GM21786 (cell line): ENCODE measurements around the gene CACNA1I.

Experiments used
- ATAC-seq: cut with Tn5 transposase; IDR thresholded peaks from one replicate; pipeline ENCODE4 v1.9.1; 2021; ENCODE audit not compliant: unreplicated experiment

The CACNA1I gene

DNA sequence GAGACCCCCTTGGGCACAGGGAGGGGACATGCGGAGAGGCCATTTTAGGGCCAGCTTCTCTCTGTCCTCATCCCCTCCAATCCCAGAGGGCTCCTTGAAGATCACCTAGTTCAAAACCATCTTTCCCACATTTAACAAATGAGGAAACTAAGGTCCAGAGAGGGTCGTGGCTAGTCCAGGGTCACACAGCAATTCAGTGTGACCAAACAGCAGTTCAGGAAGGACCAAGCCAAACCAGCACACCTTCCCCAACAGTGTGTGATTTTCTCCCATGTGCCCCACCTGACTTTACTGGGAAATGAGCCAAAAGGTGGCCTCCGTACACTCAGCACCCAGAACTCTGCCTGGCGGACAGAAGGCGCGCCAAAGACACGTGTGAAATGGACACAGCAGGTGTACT lies 51.3 kb downstream of the CACNA1I start:
- no peak for ATAC-seq

DNA sequence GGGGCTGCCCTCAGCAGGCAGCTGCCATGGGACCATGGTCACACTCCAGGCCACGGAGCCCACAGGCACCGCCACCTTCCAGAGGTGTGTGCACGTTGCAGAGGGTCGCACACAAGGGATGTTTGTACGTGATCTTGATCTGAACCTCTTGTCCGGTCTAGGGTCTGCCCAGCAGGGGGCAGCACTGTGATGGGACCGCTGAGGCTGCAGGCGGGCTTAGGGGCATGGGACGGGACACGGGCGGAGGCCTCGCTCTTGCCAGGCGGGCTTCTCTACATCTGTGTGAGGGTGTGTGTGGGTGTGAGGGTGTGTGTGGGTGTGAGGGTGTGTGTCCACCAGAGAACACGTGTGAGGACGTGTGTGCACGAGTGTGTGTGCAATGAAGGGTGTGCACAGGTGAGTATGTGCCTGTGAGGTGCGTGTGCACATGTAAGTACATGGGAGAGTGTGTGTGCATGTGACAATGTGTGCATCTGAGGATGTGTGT lies 52.4 kb downstream of the CACNA1I start:
- ATAC-seq = no peak

DNA sequence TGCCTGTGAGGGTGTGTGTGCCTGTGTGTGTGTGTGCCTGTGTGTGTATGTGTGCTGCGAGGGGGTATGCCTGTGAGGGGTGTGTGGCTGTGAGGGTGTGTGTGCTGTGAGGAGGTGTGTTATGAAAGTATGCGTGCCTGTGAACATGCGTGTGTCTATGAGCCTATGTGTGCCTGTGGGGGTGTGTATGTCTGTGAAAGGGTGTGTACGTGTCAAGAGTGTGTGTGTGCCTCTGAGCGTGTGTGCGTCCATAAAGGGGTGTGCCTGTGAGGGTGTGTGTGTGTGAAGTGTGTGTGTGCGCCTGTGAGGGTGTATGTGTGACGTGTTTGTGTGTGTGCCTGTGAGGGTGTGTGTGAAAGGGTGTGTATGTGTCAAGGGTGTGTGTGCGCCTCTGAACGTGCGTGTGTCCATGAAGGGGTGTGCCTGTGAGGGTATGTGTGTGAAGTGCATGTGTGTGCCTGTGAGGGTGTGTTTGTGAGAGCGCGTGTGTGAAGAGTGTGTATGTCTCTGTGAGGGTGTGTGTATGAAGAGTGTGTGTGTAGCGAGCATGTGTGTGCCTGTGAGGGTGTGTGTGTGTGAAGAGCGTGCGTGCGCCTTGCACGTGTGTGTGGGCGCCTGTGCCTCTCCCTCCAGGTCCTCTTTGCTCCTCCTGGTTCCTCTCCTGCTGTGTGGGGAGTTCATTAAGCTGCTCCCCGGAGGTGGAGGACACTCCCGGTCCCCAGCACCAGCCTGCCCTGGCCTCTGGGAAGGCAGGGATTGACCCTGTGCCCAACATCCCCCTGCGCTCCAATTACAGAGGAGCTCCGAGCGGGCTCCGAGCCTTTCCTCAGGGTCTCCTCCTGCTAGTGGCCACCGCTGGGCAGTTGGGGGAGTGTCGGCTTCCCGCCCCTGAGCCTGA lies 53.3 kb downstream of the CACNA1I start:
- ATAC-seq = no peak

- no peak for ATAC-seq
These were observed 53.9 kb downstream of the CACNA1I start for GRCh38 chr22:39624501-39624821.

GRCh38 chr22:39625569-39626537 lies 55.3 kb downstream of the CACNA1I start:
- ATAC-seq = no peak

- ATAC-seq = no peak
These were observed 56.7 kb downstream of the CACNA1I start for GRCh38 chr22:39627208-39627607.

DNA sequence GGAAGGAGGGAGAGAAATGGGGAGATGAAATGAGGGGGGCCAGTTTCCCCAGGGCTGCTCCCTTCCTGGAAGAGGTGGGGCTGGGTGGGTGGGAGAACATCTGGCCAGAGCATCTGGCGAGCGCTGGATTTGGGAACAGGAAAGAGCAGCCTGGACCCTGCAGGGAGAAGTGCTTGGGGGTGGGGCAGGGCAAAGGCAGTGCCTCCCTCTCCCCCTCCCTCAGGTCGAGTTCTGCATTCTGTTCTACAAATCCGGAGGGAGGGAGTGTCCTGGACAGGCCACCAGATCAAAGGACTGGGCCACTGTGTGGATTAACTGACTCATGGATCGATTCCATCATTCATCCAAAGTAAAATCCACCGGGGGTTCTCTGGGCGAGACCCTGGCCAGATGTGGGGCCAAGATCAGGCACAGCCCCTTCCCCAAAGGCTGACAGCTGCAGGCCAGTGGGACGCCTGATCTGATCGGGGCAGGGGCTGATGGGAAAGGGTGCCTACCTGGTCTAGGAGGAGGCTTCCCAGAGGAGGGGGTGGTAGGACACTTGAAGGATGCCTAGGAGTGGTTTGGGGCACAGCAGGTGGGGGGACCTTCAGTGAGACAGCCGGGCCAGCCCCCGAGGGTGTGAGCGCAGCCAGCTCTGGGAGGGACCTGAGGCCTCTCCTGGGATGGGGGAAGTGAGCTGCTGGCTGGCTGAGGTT lies 57.5 kb downstream of the CACNA1I start:
- no peak for ATAC-seq

GRCh38 chr22:39628563-39629080 lies 58.1 kb downstream of the CACNA1I start:
- no peak for ATAC-seq

GRCh38 chr22:39629851-39630250 lies 59.3 kb downstream of the CACNA1I start:
- no peak for ATAC-seq

DNA sequence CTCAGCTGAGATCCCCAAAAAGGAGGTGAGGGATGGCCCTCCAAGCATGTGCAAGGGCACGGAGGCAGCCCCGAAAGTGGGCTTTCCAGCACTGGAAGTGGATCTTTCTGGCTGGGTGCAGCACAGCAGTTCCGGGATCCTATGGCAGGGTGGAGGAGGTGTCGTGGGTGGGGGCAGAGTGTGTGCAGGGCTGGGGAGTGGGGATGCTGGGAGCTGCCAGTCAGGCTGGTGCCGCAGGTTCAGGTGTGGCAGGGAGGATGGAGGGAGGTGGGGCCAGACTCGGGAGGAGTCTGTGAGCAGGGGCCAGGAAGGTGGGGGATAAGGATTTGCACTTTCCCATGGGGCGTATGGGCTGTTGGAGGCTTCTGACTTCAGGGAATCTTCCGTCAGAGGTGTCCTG lies 60.2 kb downstream of the CACNA1I start:
- ATAC-seq = no peak

- ATAC-seq = no peak
These were observed 61.1 kb downstream of the CACNA1I start for GRCh38 chr22:39631381-39632286.

DNA sequence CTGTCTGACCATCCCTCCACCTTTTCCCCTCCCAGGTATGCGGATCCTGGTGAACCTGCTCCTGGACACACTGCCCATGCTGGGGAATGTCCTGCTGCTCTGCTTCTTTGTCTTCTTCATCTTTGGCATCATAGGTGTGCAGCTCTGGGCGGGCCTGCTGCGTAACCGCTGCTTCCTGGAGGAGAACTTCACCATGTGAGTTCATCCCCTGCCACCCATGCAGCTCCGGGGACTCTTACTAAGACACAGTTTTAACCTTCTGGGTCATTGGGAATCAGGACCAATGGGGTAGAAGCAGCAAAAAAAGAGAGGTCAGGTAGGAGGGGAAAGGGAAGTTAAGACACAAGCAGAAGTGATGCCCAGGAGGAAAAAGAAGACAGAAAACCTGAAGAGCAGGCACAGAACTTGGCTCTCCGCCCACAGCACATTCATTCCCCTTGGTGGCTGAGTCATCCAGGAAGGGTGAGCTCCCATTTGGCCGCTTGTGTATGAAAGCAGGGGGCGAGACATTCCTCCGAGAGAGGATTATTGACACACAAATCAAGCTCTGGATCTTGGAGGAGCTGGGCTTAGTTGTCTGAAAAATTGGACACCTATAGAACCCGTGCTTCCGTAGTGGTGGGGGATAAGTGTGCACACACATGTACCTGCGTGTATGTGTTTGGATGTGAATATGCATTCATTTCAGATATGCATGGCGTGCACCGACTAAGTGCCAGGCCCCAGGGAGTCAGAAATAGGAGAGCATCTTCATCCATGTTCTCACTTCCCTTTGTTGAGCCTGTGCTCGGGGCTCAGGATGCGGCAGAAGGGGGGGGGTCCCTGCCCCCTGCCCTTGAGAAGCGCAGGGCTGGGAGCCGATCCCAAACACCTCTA lies 64.2 kb downstream of the CACNA1I start:
- ATAC-seq = no peak

DNA sequence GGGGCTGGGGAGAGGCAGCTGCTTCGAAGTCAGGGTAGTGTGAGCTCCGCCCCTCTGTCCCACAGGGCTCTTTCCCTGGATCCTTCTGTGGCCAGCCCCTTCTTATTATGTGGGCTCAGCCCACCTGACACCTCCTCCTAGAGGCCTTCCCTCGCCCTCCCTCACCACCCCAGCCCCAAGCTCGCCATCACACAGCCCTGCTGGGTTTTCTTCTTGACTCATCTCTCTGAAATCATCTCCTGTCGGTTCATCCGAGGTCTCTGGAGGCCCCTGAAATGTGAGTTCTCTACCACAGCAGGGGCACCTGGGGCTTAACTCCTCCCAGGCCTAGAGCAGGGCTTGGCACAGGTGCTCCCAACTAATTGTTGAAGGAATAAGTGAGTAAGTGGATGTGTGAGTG lies 65.2 kb downstream of the CACNA1I start:
- ATAC-seq = no peak

GRCh38 chr22:39638958-39639357 lies 68.4 kb downstream of the CACNA1I start:
- ATAC-seq = no peak

- no peak for ATAC-seq
These were observed 71.2 kb downstream of the CACNA1I start for GRCh38 chr22:39641660-39642310.

- ATAC-seq = no peak
These were observed 72.9 kb downstream of the CACNA1I start for GRCh38 chr22:39643311-39644083.

GRCh38 chr22:39645532-39645931 lies 75.0 kb downstream of the CACNA1I start:
- no peak for ATAC-seq
